Stomach (tissue), 4 donors: Measurements from ENCODE around the gene KATNIP.

Experiments used
- POLR2AphosphoS5 ChIP-seq, 3 donors: sonication (generic); formaldehyde crosslinking; IDR thresholded peaks; one replicate each; pipeline ENCODE4 v1.6.1; 2016; ENCODE audit warnings: antibody characterized with exemption in 3 of 3
- TF ChIP-seq, protein P1 (sequence below), 7 experiments: fragments of 450-650 bp in 4 of 7; fragments of 200-600 bp in 3 of 7; sonication (generic) in 3 of 7; IDR thresholded peaks; one replicate each; pipeline ENCODE4 v1.5.1; 2016 to 2019; ENCODE audit warnings: antibody characterized with exemption in 7 of 7, control low read depth in 2 of 7, mild to moderate bottlenecking in 1 of 7

DNA sequence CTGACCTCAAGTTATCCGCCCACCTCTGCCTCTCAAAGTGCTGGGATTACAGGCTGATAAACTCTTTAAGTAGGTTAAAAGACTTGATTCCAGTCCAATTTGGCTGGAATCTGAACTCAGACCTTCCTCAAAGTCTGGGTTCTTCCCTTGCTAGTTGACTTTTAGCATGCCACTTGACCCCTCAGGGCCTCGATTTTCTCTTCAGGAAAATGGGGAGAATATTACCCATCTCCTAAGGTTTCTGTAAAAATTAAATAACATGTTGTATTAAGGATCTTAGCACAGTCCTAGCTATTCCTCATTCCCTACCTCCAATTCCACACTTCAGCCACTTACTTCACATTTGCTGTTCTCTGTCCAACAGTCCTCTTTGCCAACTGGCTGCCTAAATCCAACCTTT is 2.1 kb upstream of the KATNIP start:
- TF ChIP-seq, protein P1, sequence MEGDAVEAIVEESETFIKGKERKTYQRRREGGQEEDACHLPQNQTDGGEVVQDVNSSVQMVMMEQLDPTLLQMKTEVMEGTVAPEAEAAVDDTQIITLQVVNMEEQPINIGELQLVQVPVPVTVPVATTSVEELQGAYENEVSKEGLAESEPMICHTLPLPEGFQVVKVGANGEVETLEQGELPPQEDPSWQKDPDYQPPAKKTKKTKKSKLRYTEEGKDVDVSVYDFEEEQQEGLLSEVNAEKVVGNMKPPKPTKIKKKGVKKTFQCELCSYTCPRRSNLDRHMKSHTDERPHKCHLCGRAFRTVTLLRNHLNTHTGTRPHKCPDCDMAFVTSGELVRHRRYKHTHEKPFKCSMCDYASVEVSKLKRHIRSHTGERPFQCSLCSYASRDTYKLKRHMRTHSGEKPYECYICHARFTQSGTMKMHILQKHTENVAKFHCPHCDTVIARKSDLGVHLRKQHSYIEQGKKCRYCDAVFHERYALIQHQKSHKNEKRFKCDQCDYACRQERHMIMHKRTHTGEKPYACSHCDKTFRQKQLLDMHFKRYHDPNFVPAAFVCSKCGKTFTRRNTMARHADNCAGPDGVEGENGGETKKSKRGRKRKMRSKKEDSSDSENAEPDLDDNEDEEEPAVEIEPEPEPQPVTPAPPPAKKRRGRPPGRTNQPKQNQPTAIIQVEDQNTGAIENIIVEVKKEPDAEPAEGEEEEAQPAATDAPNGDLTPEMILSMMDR (IDR thresholded peaks at IDR 0.05) = no peak
- no peak for TF ChIP-seq POLR2AphosphoS5 (IDR thresholded peaks at IDR 0.05)
